Measurements from ENCODE around the gene HHIPL1.

HHIPL1 gene

GRCh38 chr14:99683619-99684409 lies 38.9 kb downstream of the HHIPL1 start, which contains the start of gene CYP46A1:
Gene CYP46A1, plus strand, starts transcription at chr14:99684298. Its CDS starts 120 bp downstream, at chr14:99684418.
- no peak for TF ChIP-seq CTCF (IDR thresholded peaks at IDR 0.05; ENCODE audit: insufficient read depth, low read depth, low read length, missing control alignments)
- peak within 1 kb of the TSS; percentile 74 for H3K4me3 ChIP-seq (ENCODE audit: low read depth, low read length)
- DNase-seq (ENCODE audit: low read depth): peak; percentile 100

- peak overlapping the region; percentile 34; the same call in 1 of the 2 replicates for H3K4me3 ChIP-seq (ENCODE audit: low read depth, low read length)
- no peak for TF ChIP-seq CTCF (IDR thresholded peaks at IDR 0.05; ENCODE audit: insufficient read depth, low read depth, low read length, missing control alignments)
- peak; percentile 19 for DNase-seq (ENCODE audit: low read depth)
Measured at GRCh38 chr14:99684410-99684934, 39.5 kb downstream of the HHIPL1 start.

GRCh38 chr14:99685151-99685591 lies 40.2 kb downstream of the HHIPL1 start:
- DNase-seq (ENCODE audit: low read depth): no peak
- no peak overlapping the region for H3K4me3 ChIP-seq (ENCODE audit: low read depth, low read length)
- TF ChIP-seq CTCF (IDR thresholded peaks at IDR 0.05; ENCODE audit: insufficient read depth, low read depth, low read length, missing control alignments): no peak

GRCh38 chr14:99685596-99685995 lies 40.7 kb downstream of the HHIPL1 start:
- TF ChIP-seq CTCF (IDR thresholded peaks at IDR 0.05; ENCODE audit: insufficient read depth, low read depth, low read length, missing control alignments): no peak

GRCh38 chr14:99686557-99687283 lies 41.8 kb downstream of the HHIPL1 start:
- TF ChIP-seq CTCF (IDR thresholded peaks at IDR 0.05; ENCODE audit: insufficient read depth, low read depth, low read length, missing control alignments): no peak
- no peak overlapping the region for H3K4me3 ChIP-seq (ENCODE audit: low read depth, low read length)
- no peak for DNase-seq (ENCODE audit: low read depth)

More at GRCh38 chr14:99685596-99685995, 40.7 kb downstream of the HHIPL1 start:
- H3K4me3 ChIP-seq (ENCODE audit: low read depth, low read length): no peak overlapping the region
- no peak for DNase-seq (ENCODE audit: low read depth)

GRCh38 chr14:99687284-99688209 lies 42.6 kb downstream of the HHIPL1 start:
- TF ChIP-seq CTCF (IDR thresholded peaks at IDR 0.05; ENCODE audit: insufficient read depth, low read depth, low read length, missing control alignments): peak; percentile 72
- peak; percentile 23 for DNase-seq (ENCODE audit: low read depth)
- H3K4me3 ChIP-seq (ENCODE audit: low read depth, low read length): no peak overlapping the region

All from GM12865 (cell line).